ENCODE measurements around the gene P3R3URF.

Gene P3R3URF

GRCh38 chr1:46131712-46132528 lies 44.4 kb downstream of the P3R3URF start:
- no peak for DNase-seq

- no peak for DNase-seq
These were observed 45.2 kb downstream of the P3R3URF start for GRCh38 chr1:46131093-46131492.

GRCh38 chr1:46130606-46131005 lies 45.7 kb downstream of the P3R3URF start:
- DNase-seq: no peak

GRCh38 chr1:46130121-46130520 lies 46.2 kb downstream of the P3R3URF start:
- DNase-seq: no peak

GRCh38 chr1:46128344-46128743 lies 47.9 kb downstream of the P3R3URF start:
- no peak for DNase-seq

Measured in islet precursor cell (in vitro differentiated cells).